SU-DHL-6 (cell line): ENCODE measurements around the gene HGFAC.

Experiments
- H2AFZ ChIP-seq: fragments of 200-600 bp; sonication (generic); 2 replicates; pipeline ENCODE4 v1.6.1; 2014; ENCODE audit warnings: low read depth, mild to moderate bottlenecking, moderate library complexity, mixed read lengths, antibody characterized with exemption, low read length; ENCODE audit not compliant: severe bottlenecking
- H3F3A ChIP-seq: fragments of 200-600 bp; shearing (Covaris generic); 2 replicates; pipeline ENCODE4 v1.6.0; 2016; ENCODE audit warnings: antibody characterized with exemption, mild to moderate bottlenecking; ENCODE audit not compliant: insufficient read depth
- H3K27ac ChIP-seq: fragments of 200-600 bp; sonication (generic); 2 replicates; pipeline ENCODE4 v1.5.1; 2016; ENCODE audit warnings: low read depth, mild to moderate bottlenecking, low read length, moderate library complexity, mixed read lengths
- H3K27me3 ChIP-seq: fragments of 200-600 bp; sonication (generic), shearing (Covaris generic); 2 replicates; pipeline ENCODE4 v1.6.0; 2014; ENCODE audit warnings: mild to moderate bottlenecking, low read length
- H3K36me3 ChIP-seq: fragments of 200-600 bp; sonication (generic); 2 replicates; pipeline ENCODE4 v1.6.1; 2014; ENCODE audit warnings: mild to moderate bottlenecking, low read length, mixed read lengths
- H3K4me2 ChIP-seq: fragments of 300-600, 200-600 bp; shearing (Covaris generic), sonication (generic); 2 replicates; pipeline ENCODE4 v1.6.0; 2014; ENCODE audit warnings: low read length, low read depth, mild to moderate bottlenecking; ENCODE audit not compliant: poor library complexity, severe bottlenecking
- H3K4me3 ChIP-seq: fragments of 200-600 bp; sonication (generic); 2 replicates; pipeline ENCODE4 v1.5.1; 2014; ENCODE audit warnings: antibody characterized with exemption, low read length, mild to moderate bottlenecking, mixed read lengths; ENCODE audit not compliant: insufficient read depth, poor library complexity, severe bottlenecking
- H3K79me2 ChIP-seq: fragments of 200-600 bp; sonication (generic); 2 replicates; pipeline ENCODE4 v1.6.1; 2014; ENCODE audit warnings: mild to moderate bottlenecking, low read length, moderate library complexity; ENCODE audit not compliant: insufficient read depth
- H3K9ac ChIP-seq: fragments of 200-600 bp; sonication (generic); 2 replicates; pipeline ENCODE4 v1.7.0; 2014; ENCODE audit warnings: mild to moderate bottlenecking, low read length
- H3K9me2 ChIP-seq: fragments of 200-600 bp; sonication (generic); replicated peaks from 2 replicates; pipeline ENCODE4 v1.6.1; 2014; ENCODE audit warnings: low read length; ENCODE audit not compliant: insufficient read depth
- H3K9me3 ChIP-seq: fragments of 200-600 bp; sonication (generic); 2 replicates; pipeline ENCODE4 v1.6.1; 2014; ENCODE audit warnings: low read length, mixed read lengths; ENCODE audit not compliant: insufficient read depth
- H4K20me1 ChIP-seq: fragments of 200-600 bp; sonication (generic); 2 replicates; pipeline ENCODE4 v1.6.1; 2014; ENCODE audit warnings: low read depth, mild to moderate bottlenecking, antibody characterized with exemption, low read length, moderate library complexity, mixed read lengths
- EZH2phosphoT487 ChIP-seq: fragments of 200-600 bp; sonication (generic), shearing (Covaris generic); conservative IDR thresholded peaks from 2 replicates; pipeline ENCODE4 v1.6.1; 2018; ENCODE audit warnings: mild to moderate bottlenecking, antibody characterized with exemption, low read length, moderate library complexity, mixed read lengths
- TF ChIP-seq, protein P1 (sequence below): fragments of 200-600 bp; sonication (generic); IDR thresholded peaks from one replicate; pipeline ENCODE4 v1.5.1; 2017; ENCODE audit warnings: antibody characterized with exemption, mild to moderate bottlenecking, low read length, moderate library complexity; ENCODE audit not compliant: insufficient read depth, poor library complexity, severe bottlenecking

HGFAC gene

DNA sequence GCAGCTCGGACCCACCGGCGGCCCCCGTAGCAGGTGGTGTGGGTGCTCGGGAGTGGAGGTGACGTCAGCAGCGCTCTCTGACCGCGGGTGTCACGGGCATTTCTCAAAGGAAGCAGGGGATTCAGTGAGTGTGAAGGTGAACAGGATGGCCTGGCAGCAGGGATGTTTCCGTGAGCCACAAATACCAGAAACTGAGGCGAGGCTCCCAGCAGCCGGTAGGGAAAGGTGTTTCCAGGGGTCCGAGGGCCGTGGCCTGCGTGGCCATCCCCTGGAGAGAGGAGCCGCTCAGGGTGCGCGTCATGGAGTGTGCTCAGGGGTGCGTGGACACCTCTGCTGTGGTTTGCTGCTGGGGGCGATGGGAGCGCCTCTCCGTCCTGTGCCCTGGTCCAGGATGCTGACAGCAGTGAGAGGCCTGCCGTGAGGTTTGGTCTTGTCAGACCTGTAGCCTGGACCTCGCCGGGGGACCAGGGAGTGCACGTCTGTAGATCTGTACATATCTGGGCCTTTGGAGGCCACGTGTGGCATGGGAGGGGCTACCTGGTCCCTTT, 10.2 kb upstream of the HGFAC start:
- Histone ChIP-seq H3K9me2 (no peaks in the 10 kb centered on the region), H4K20me1 (no peaks in the 10 kb centered on the region), H3K4me3 (no peak overlapping the region), H3K9me3 (no peaks in the 10 kb centered on the region), H3K27ac (no peak overlapping the region), H3K4me2 (no peak overlapping the region), H3K36me3 (no peaks in the 10 kb centered on the region), H3K79me2 (no peaks in the 10 kb centered on the region), H3K27me3 (no peaks in the 10 kb centered on the region), H3K9ac (no peak overlapping the region), H3F3A (no peaks in the 10 kb centered on the region), H2AFZ (no peak overlapping the region)
- TF ChIP-seq, protein P1, sequence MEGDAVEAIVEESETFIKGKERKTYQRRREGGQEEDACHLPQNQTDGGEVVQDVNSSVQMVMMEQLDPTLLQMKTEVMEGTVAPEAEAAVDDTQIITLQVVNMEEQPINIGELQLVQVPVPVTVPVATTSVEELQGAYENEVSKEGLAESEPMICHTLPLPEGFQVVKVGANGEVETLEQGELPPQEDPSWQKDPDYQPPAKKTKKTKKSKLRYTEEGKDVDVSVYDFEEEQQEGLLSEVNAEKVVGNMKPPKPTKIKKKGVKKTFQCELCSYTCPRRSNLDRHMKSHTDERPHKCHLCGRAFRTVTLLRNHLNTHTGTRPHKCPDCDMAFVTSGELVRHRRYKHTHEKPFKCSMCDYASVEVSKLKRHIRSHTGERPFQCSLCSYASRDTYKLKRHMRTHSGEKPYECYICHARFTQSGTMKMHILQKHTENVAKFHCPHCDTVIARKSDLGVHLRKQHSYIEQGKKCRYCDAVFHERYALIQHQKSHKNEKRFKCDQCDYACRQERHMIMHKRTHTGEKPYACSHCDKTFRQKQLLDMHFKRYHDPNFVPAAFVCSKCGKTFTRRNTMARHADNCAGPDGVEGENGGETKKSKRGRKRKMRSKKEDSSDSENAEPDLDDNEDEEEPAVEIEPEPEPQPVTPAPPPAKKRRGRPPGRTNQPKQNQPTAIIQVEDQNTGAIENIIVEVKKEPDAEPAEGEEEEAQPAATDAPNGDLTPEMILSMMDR = no peak
- no peak for TF ChIP-seq EZH2phosphoT487

DNA sequence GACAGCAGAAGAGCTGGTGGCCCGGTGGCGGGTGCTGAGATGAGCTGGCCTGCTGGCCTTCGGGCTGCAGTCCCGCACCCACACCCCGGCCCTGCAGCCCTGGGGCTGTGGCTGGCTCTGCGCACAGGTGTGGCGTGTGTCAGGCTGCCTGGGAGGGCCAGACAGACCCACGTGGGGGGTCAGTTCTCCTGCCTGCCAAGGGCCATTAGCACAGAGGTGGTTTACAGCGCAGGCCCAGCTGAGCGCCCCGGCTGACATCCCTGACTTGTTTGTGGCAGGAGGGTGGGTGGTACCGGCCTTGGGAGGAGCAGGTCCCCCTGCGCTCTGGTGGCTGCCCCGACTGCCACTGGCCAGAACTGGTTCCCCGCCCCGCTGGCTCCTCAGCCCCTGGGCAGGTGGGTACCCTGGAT, 9.4 kb upstream of the HGFAC start:
- Histone ChIP-seq H3K27ac (no peak overlapping the region), H3K79me2 (no peaks in the 10 kb centered on the region), H3K9ac (no peak overlapping the region), H3K36me3 (no peaks in the 10 kb centered on the region), H4K20me1 (no peaks in the 10 kb centered on the region), H3K4me3 (no peak overlapping the region), H3K9me2 (no peaks in the 10 kb centered on the region), H3K4me2 (no peak overlapping the region), H3K9me3 (no peaks in the 10 kb centered on the region), H3F3A (no peaks in the 10 kb centered on the region), H2AFZ (no peak overlapping the region), H3K27me3 (no peaks in the 10 kb centered on the region)
- TF ChIP-seq, protein P1 = no peak
- TF ChIP-seq EZH2phosphoT487 = no peak

DNA sequence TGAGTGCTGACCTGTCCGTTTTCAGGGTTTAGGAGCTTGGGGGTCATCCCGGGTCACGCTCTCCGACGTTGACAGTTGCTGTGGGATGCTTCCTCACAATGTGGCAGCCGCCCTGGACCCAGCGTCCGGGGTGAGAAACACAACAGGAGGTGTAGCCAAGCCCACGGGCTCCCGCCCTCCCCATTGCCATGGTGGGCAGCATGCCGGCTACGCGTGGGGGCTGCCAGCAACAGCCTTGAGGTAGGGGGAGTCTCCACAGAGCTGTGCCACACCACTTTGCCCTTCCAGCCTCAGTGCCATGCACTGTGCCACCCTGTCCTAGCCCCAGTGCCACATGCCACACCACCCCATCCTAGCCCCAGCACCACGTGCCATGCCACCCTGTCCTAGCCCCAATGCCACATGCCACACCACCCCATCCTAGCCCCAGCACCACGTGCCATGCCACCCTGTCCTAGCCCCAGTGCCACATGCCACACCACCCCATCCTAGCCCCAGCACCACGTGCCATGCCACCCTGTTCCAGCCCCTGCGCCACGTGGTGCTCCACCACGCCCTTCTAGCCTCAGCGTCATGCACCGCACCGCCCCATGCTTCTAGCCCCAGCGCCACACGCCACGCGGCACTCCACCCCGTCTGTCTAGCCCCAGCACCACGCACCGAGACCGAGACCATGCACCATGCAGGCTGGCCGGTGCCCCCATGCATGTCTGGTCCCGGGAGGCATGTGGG, 8.5 kb upstream of the HGFAC start:
- TF ChIP-seq, protein P1 = no peak
- no peak for TF ChIP-seq EZH2phosphoT487
- Histone ChIP-seq H3K4me3 (no peak overlapping the region), H3K27ac (no peak overlapping the region), H3K9ac (no peak overlapping the region), H3K4me2 (no peak overlapping the region), H3K27me3 (no peaks in the 10 kb centered on the region), H2AFZ (no peak overlapping the region), H4K20me1 (no peaks in the 10 kb centered on the region), H3K9me2 (no peaks in the 10 kb centered on the region), H3K9me3 (no peaks in the 10 kb centered on the region), H3K36me3 (no peaks in the 10 kb centered on the region), H3K79me2 (no peaks in the 10 kb centered on the region), H3F3A (no peaks in the 10 kb centered on the region)
